Dendritic cell treated with granulocyte-macrophage colony-stimulating factor and Interleukin-4, amounts not matched to agents 40 ng/mL and 50 ng/mL, for 4 days (primary cell): ENCODE data around the gene CDC25B.
"Not testable (repeated sequence)": the region's sequence is repeated elsewhere in the genome, so short reads cannot be mapped to it uniquely, and the experiment has no call there.

Experiments used
- H3K27ac Mint-ChIP-seq: one replicate; pipeline ENCODE4 v1.8.0; 2022; ENCODE audit warnings: mild to moderate bottlenecking, mixed read lengths
- H3K27me3 Mint-ChIP-seq: one replicate; pipeline ENCODE4 v1.8.0; 2022; ENCODE audit warnings: mild to moderate bottlenecking, mixed read lengths
- H3K36me3 Mint-ChIP-seq: one replicate; pipeline ENCODE4 v1.8.0; 2022; ENCODE audit warnings: low read depth, mixed read lengths
- H3K4me1 Mint-ChIP-seq: one replicate; pipeline ENCODE4 v1.8.0; 2022; ENCODE audit warnings: low read depth, mixed read lengths
- H3K4me3 Mint-ChIP-seq: one replicate; pipeline ENCODE4 v1.8.0; 2022; ENCODE audit warnings: mild to moderate bottlenecking, moderate library complexity, mixed read lengths
- H3K9me3 Mint-ChIP-seq: one replicate; pipeline ENCODE4 v1.8.0; 2022; ENCODE audit warnings: mixed read lengths
- intact Hi-C: fragments of 100-400 bp; cut with micrococcal nuclease; formaldehyde crosslinking; loops from one replicate; pipeline ENCODE4 v1.15.0; 2022

Gene CDC25B

GRCh38 chr20:3785240-3786125, 10.6 kb upstream of the CDC25B start:
- Mint-ChIP-seq H3K36me3 (peaks cover 35% of the 10 kb centered on the region), H3K27ac (peak overlapping the region; percentile 78), H3K4me1 (peaks cover 61% of the 10 kb centered on the region), H3K27me3 (peaks cover 3% of the 10 kb centered on the region), H3K9me3 (no peaks in the 10 kb centered on the region), H3K4me3 (peak overlapping the region; percentile 81)
- intact Hi-C loops, result loop anchor here (1.0 kb wide), 1 partner anchor 70 kb away; no protein-coding TSS in a partner anchor

DNA sequence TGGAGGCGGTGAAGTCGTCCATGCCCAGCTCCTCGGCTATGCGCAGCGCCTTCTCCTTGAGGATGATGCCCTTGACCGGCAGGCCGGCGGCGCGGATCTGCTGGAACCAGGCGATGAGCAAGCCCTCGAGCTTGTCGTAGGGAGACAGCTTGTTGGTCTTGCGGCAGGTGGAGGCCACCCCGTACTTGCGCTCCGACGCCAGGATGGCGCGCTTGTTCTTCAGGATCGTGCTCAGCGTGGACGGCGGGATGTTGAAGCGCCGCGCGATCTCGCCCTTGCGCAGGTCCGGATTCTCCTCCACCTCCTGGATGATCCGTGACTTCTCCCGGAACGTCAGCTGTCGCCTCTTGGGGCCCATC, 10.0 kb upstream of the CDC25B start:
- Mint-ChIP-seq H3K36me3 (peaks cover 35% of the 10 kb centered on the region), H3K4me3 (peak overlapping the region; percentile 81)

GRCh38 chr20:3786665-3787323, 9.3 kb upstream of the CDC25B start, which contains the start of gene CENPB:
TSS of gene CENPB (minus strand) at chr20:3786740. CDS start at chr20:3786483, 257 bp downstream.
- Mint-ChIP-seq H3K27me3 (peaks cover 3% of the 10 kb centered on the region), H3K4me3 (peak within 1 kb of the TSS; percentile 81), H3K9me3 (no peaks in the 10 kb centered on the region), H3K36me3 (peaks cover 35% of the 10 kb centered on the region), H3K27ac (peak within 1 kb of the TSS; percentile 78), H3K4me1 (peaks cover 48% of the 10 kb centered on the region)
- intact Hi-C loops, result loop anchor here (1.0 kb wide), 2 partner anchors 34 to 69 kb away; partner anchors contain the start of gene AP5S1

More for the DNA sequence above, 10.0 kb upstream of the CDC25B start:
- intact Hi-C loops, result loop anchor here (1.0 kb wide), 1 partner anchor 69 kb away; no protein-coding TSS in a partner anchor
- H3K27me3 Mint-ChIP-seq, result peaks cover 3% of the 10 kb centered on the region
- H3K27ac Mint-ChIP-seq, result peak overlapping the region; percentile 78
- H3K4me1 Mint-ChIP-seq, result peaks cover 55% of the 10 kb centered on the region
- no peaks in the 10 kb centered on the region for H3K9me3 Mint-ChIP-seq

DNA sequence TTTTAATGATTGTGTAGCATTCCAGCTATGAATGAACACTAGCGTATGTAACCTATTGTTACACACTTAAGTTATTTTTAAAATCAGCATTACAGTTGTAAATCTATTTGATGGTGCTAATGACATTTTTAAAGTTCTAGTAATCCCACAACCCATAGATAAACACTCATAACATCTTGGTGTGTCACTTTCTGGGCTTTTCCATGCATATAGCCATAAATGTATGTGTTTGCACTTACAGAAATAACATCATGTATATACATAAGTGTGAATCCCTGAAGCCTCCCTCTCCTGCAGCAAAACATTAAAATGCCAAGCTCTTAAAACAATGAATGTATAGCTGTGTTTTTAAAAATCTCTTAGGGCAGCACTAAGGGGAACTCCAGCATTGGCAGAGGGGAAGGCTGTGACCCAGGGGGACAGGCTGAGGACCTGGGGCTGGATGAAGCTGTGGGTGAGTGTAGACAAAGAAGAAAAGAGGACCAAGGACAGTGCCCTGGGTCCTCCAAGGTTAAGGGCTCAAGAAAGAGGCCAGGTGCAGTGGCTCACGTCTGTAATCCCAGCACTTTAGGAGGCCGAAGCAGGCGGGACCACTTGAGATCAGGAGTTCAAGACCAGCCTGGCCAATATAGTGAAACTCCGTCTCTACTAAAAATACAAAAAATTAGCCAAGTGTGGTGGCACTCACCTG, 8.6 kb upstream of the CDC25B start:
- H3K27me3 Mint-ChIP-seq, result peaks cover 3% of the 10 kb centered on the region
- intact Hi-C loops, result loop anchor here (1.0 kb wide), 1 partner anchor 33 kb away; the partner anchor contains the start of gene AP5S1
- peak overlapping the region; percentile 17 for H3K27ac Mint-ChIP-seq
- H3K36me3 Mint-ChIP-seq, result peaks cover 35% of the 10 kb centered on the region
- no peak overlapping the region for H3K4me3 Mint-ChIP-seq
- H3K4me1 Mint-ChIP-seq, result peaks cover 42% of the 10 kb centered on the region
- no peaks in the 10 kb centered on the region for H3K9me3 Mint-ChIP-seq

DNA sequence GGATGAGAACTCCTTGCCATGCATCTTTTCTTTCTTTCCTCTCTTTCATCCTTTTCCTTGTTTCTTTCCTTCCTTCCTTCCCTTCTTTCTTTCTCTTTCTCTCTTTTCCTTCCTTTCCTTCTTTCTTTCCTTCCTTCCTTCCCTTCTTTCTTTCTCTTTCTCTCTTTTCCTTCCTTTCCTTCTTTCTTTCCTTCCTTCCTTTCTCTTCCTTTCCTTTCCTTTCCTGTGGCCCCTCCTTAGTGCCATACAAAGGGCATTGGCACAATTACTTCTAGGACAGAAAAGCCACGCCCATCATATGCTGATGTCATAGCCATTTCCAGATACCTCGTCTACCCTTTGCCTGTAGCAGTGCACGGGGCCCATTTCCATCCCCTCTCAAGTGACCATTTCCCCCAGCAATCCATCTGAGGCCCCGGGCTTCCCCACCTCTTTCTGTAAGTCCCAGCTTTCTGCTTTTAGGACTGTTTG, 7.4 kb upstream of the CDC25B start:
- peaks cover 23% of the 10 kb centered on the region for H3K36me3 Mint-ChIP-seq
- intact Hi-C loops, result no loop called here
- H3K4me1 Mint-ChIP-seq, result peaks cover 29% of the 10 kb centered on the region
- H3K27ac Mint-ChIP-seq, result peak overlapping the region; percentile 18
- no peaks in the 10 kb centered on the region for H3K9me3 Mint-ChIP-seq
- H3K4me3 Mint-ChIP-seq, result no peak overlapping the region
- H3K27me3 Mint-ChIP-seq, result peaks cover 3% of the 10 kb centered on the region

GRCh38 chr20:3789201-3789600, 6.9 kb upstream of the CDC25B start:
- H3K27me3 Mint-ChIP-seq, intact Hi-C loops, H3K9me3 Mint-ChIP-seq, H3K4me3 Mint-ChIP-seq: not testable (repeated sequence)
- Mint-ChIP-seq H3K27ac (peak overlapping the region; percentile 18), H3K4me1 (peaks cover 25% of the 10 kb centered on the region), H3K36me3 (peaks cover 18% of the 10 kb centered on the region)

DNA sequence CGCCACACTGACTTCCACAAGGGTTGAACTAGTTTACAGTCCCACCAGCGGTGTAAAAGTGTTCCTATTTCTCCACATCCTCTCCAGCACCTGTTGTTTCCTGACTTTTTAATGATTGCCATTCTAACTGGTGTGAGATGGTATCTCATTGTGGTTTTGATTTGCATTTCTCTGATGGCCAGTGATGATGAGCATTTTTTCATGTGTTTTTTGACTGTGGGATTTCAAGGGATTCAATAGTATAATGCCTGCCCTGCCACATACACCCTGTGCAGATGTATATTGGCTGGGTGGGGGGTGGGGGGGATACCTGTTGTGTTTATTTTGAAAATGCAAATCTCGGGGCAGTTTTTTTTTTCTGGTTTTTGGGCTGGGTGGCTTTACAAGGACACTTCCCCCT, 1.9 kb upstream of the CDC25B start:
- H3K4me1 Mint-ChIP-seq, result peaks cover 46% of the 10 kb centered on the region
- H3K36me3 Mint-ChIP-seq, result peaks cover 33% of the 10 kb centered on the region
- H3K27ac Mint-ChIP-seq, result peak overlapping the region; percentile 93
- intact Hi-C loops, result loop anchor here (2.0 kb wide), 1 partner anchor 27 kb away; the partner anchor contains the start of gene AP5S1
- not testable (repeated sequence) for H3K27me3 Mint-ChIP-seq, H3K4me3 Mint-ChIP-seq, H3K9me3 Mint-ChIP-seq

DNA sequence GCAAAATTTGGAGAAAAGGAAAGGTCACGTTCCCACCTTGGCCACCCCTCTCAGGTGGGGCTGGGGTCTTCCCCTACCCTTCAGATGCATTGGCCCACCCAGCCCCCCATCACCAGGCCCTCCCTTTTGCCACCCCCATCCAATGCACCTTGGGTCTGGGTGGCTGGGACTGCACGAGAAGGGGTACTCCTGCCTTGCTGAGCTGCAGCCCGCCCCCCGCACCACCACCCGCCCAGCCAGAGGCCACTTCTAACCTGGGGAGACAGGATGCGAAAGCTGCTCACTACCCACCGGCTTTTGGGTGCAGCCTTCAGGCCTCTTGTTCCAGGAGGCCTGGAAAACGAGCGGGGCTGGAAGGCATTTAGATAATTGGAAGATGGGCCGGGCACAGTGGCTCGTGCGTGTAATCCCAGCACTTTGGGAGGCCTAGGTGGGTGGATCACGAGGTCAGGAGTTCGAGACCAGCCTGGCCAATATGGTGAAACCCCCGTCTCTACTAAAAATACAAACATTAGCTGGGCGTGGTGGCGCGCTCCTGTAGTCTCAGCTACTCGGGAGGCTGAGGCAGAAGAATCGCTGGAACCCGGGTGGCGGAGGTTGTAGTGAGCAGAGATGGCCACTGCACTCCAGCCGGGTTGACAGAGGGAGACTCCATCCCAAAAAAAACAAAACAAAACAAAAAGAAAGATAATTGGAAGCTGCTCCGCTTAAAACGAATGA, 1.2 kb upstream of the CDC25B start:
- peak overlapping the region; percentile 81 for H3K4me3 Mint-ChIP-seq
- H3K36me3 Mint-ChIP-seq, result peaks cover 40% of the 10 kb centered on the region
- H3K27ac Mint-ChIP-seq, result peak overlapping the region; percentile 93
- no peaks in the 10 kb centered on the region for H3K27me3 Mint-ChIP-seq
- no peaks in the 10 kb centered on the region for H3K9me3 Mint-ChIP-seq
- intact Hi-C loops, result loop anchor here (2.0 kb wide), 1 partner anchor 26 kb away; the partner anchor contains the start of gene AP5S1
- H3K4me1 Mint-ChIP-seq, result peaks cover 46% of the 10 kb centered on the region

DNA sequence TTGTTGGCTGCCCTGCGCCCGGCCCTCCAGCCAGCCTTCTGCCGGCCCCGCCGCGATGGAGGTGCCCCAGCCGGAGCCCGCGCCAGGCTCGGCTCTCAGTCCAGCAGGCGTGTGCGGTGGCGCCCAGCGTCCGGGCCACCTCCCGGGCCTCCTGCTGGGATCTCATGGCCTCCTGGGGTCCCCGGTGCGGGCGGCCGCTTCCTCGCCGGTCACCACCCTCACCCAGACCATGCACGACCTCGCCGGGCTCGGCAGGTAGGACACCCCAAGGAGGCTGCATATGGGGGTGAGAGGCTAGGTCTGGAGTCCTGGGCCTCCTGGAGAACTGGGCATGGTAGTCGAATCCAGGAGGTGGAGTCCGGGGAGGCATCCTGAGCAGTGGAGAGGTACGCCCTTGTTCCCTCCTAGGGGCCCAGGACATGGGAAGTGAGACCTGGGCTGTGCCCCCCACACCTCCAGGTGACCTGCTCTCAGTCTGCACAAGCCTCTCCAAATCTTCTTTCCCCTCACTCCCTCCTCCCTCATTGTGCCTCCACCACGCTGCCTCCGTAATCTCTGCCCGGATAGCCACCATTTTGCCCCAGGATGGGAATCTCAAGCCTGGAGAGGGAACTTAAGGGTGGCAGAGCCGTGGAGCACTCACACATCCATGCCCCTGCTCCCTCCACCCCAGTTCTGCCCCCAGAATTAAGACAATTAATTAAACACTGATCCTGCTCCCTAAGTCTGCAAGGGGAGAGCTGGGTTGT, 541 bp downstream of the CDC25B start:
- Mint-ChIP-seq H3K4me3 (peak overlapping the region; percentile 81), H3K4me1 (peaks cover 53% of the 10 kb centered on the region), H3K36me3 (peaks cover 58% of the 10 kb centered on the region), H3K27me3 (no peaks in the 10 kb centered on the region), H3K9me3 (no peaks in the 10 kb centered on the region), H3K27ac (peak overlapping the region; percentile 93)
- intact Hi-C loops, result loop anchor here (2.0 kb wide), 1 partner anchor 14 kb away; no protein-coding TSS in a partner anchor

GRCh38 chr20:3797226-3797545, 1.1 kb downstream of the CDC25B start:
- peaks cover 63% of the 10 kb centered on the region for H3K36me3 Mint-ChIP-seq
- H3K9me3 Mint-ChIP-seq, result no peaks in the 10 kb centered on the region
- no peaks in the 10 kb centered on the region for H3K27me3 Mint-ChIP-seq
- H3K4me3 Mint-ChIP-seq, result peak overlapping the region; percentile 81
- H3K27ac Mint-ChIP-seq, result peak overlapping the region; percentile 93
- intact Hi-C loops, result loop anchor here (2.0 kb wide), 1 partner anchor 14 kb away; no protein-coding TSS in a partner anchor
- H3K4me1 Mint-ChIP-seq, result peaks cover 58% of the 10 kb centered on the region

- H3K27ac Mint-ChIP-seq, result peak overlapping the region; percentile 57
- no peaks in the 10 kb centered on the region for H3K9me3 Mint-ChIP-seq
- intact Hi-C loops, result loop anchor here (2.0 kb wide), 1 partner anchor 13 kb away; no protein-coding TSS in a partner anchor
- H3K27me3 Mint-ChIP-seq, result no peaks in the 10 kb centered on the region
- H3K4me1 Mint-ChIP-seq, result peaks cover 64% of the 10 kb centered on the region
- peak overlapping the region; percentile 81 for H3K4me3 Mint-ChIP-seq
- H3K36me3 Mint-ChIP-seq, result peaks cover 69% of the 10 kb centered on the region
These were observed 1.7 kb downstream of the CDC25B start for GRCh38 chr20:3797592-3798372.

DNA sequence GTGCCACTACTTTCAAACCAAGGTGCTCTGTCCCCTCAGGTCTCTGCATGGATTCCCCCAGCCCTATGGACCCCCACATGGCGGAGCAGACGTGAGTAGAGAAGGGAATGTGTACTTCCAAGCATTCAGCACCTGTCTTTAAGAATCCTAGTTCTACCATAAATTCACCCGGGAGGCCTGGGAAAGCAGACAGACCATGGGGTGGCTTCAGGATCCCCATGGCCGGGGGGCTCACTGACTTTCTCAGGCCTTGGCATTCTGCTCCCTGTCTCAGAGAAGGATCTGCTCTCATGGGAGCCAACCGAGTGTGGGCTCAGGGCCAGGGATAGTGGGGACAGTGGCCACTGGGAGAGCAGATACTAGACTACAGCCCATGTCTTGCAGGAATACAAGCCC, 2.3 kb downstream of the CDC25B start:
- Mint-ChIP-seq H3K4me1 (peaks cover 70% of the 10 kb centered on the region), H3K9me3 (no peaks in the 10 kb centered on the region), H3K4me3 (no peak overlapping the region), H3K36me3 (peaks cover 75% of the 10 kb centered on the region), H3K27me3 (no peaks in the 10 kb centered on the region), H3K27ac (peak overlapping the region; percentile 57)
- intact Hi-C loops, result no loop called here
